ENCODE results near the gene STAG1.

GRCh38 chr3:136617198-136617597 lies 135.0 kb downstream of the STAG1 start:
- no peak for TF ChIP-seq CTCF (IDR thresholded peaks at IDR 0.05)
- no peak for TF ChIP-seq POLR2A (IDR thresholded peaks at IDR 0.05)

All from vagina (tissue), 2 donors.